Nephron (organoid): ENCODE results near the gene MYD88.
"Not testable (repeated sequence)": the region's sequence is repeated elsewhere in the genome, so short reads cannot be mapped to it uniquely, and the experiment has no call there.

Source experiments
- H3K27ac Mint-ChIP-seq, 3 experiments: 2 replicates each; pipeline ENCODE4 v1.8.0; 2020; ENCODE audit warnings: mixed read lengths in 3 of 3, mild to moderate bottlenecking in 2 of 3, moderate library complexity in 1 of 3
- H3K27me3 Mint-ChIP-seq: 2 replicates; pipeline ENCODE4 v1.8.0; 2021; ENCODE audit warnings: low read depth, mild to moderate bottlenecking, moderate library complexity, mixed read lengths
- H3K36me3 Mint-ChIP-seq: 2 replicates; pipeline ENCODE4 v1.8.0; 2020; ENCODE audit warnings: low read depth, mixed read lengths
- H3K4me1 Mint-ChIP-seq: 2 replicates; pipeline ENCODE4 v1.8.0; 2020; ENCODE audit warnings: mixed read lengths
- H3K4me3 Mint-ChIP-seq, 3 experiments: 2 replicates each; pipeline ENCODE4 v1.8.0; 2020; ENCODE audit warnings: mild to moderate bottlenecking in 3 of 3, mixed read lengths in 3 of 3, moderate library complexity in 2 of 3
- H3K9me3 Mint-ChIP-seq: 2 replicates; pipeline ENCODE4 v1.8.0; 2020; ENCODE audit warnings: mixed read lengths
- TF ChIP-seq, protein P1 (sequence below), 3 experiments: fragments of 200-600 bp; sonication (generic); IDR thresholded peaks; one replicate each; pipeline ENCODE4 v1.5.0; 2021; ENCODE audit warnings: antibody characterized with exemption in 3 of 3; ENCODE audit not compliant: unreplicated experiment in 3 of 3

The MYD88 gene

GRCh38 chr3:38133209-38133556 is 5.3 kb upstream of the MYD88 start:
- TF ChIP-seq, protein P1, sequence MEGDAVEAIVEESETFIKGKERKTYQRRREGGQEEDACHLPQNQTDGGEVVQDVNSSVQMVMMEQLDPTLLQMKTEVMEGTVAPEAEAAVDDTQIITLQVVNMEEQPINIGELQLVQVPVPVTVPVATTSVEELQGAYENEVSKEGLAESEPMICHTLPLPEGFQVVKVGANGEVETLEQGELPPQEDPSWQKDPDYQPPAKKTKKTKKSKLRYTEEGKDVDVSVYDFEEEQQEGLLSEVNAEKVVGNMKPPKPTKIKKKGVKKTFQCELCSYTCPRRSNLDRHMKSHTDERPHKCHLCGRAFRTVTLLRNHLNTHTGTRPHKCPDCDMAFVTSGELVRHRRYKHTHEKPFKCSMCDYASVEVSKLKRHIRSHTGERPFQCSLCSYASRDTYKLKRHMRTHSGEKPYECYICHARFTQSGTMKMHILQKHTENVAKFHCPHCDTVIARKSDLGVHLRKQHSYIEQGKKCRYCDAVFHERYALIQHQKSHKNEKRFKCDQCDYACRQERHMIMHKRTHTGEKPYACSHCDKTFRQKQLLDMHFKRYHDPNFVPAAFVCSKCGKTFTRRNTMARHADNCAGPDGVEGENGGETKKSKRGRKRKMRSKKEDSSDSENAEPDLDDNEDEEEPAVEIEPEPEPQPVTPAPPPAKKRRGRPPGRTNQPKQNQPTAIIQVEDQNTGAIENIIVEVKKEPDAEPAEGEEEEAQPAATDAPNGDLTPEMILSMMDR (IDR thresholded peaks at IDR 0.05; ENCODE audit: unreplicated experiment in 3 of 3), result no peak
- peaks cover 44% of the 10 kb centered on the region for H3K36me3 Mint-ChIP-seq
- H3K4me3 Mint-ChIP-seq, result peak overlapping the region; percentile 3 to 51 (median 40)
- H3K27me3 Mint-ChIP-seq, result no peaks in the 10 kb centered on the region
- peaks cover 29% of the 10 kb centered on the region for H3K4me1 Mint-ChIP-seq
- H3K27ac Mint-ChIP-seq, result peak overlapping the region; percentile 6 to 72 (median 47)
- H3K9me3 Mint-ChIP-seq, result no peaks in the 10 kb centered on the region

GRCh38 chr3:38133557-38134405 is 4.7 kb upstream of the MYD88 start:
- peak overlapping the region; percentile 6 to 72 (median 47) for H3K27ac Mint-ChIP-seq
- peaks cover 44% of the 10 kb centered on the region for H3K36me3 Mint-ChIP-seq
- TF ChIP-seq, protein P1 (IDR thresholded peaks at IDR 0.05; ENCODE audit: unreplicated experiment in 3 of 3), result no peak
- peaks cover 33% of the 10 kb centered on the region for H3K4me1 Mint-ChIP-seq
- peak overlapping the region; percentile 39 to 90 (median 56) for H3K4me3 Mint-ChIP-seq
- no peaks in the 10 kb centered on the region for H3K9me3 Mint-ChIP-seq
- H3K27me3 Mint-ChIP-seq, result no peaks in the 10 kb centered on the region

- peak overlapping the region; percentile 82 to 93 (median 90) for H3K4me3 Mint-ChIP-seq
- peak overlapping the region; percentile 6 to 90 (median 32) for H3K27ac Mint-ChIP-seq
- peaks cover 36% of the 10 kb centered on the region for H3K36me3 Mint-ChIP-seq
- not testable (repeated sequence) for H3K9me3 Mint-ChIP-seq, H3K27me3 Mint-ChIP-seq
- peaks cover 40% of the 10 kb centered on the region for H3K4me1 Mint-ChIP-seq
Observed at GRCh38 chr3:38134517-38135143, 3.8 kb upstream of the MYD88 start.

GRCh38 chr3:38135621-38136277 is 2.7 kb upstream of the MYD88 start:
- Mint-ChIP-seq H3K4me1 (peaks cover 42% of the 10 kb centered on the region), H3K36me3 (peaks cover 28% of the 10 kb centered on the region), H3K27ac (peak overlapping the region; percentile 56 to 90 (median 56)), H3K4me3 (peak overlapping the region; percentile 82 to 93 (median 90))
- not testable (repeated sequence) for H3K9me3 Mint-ChIP-seq, H3K27me3 Mint-ChIP-seq

GRCh38 chr3:38136393-38136776 is 2.1 kb upstream of the MYD88 start:
- Mint-ChIP-seq H3K36me3 (peaks cover 22% of the 10 kb centered on the region), H3K9me3 (no peaks in the 10 kb centered on the region), H3K4me3 (peak overlapping the region; percentile 82 to 93 (median 90)), H3K27me3 (no peaks in the 10 kb centered on the region), H3K4me1 (peaks cover 42% of the 10 kb centered on the region), H3K27ac (peak overlapping the region; percentile 56 to 90 (median 56))
- TF ChIP-seq, protein P1 (IDR thresholded peaks at IDR 0.05; ENCODE audit: unreplicated experiment in 3 of 3), result no peak

- Mint-ChIP-seq H3K36me3 (peaks cover 20% of the 10 kb centered on the region), H3K9me3 (no peaks in the 10 kb centered on the region), H3K4me1 (peaks cover 42% of the 10 kb centered on the region), H3K27me3 (no peaks in the 10 kb centered on the region), H3K4me3 (peak within 1 kb of the TSS; percentile 82 to 93 (median 90)), H3K27ac (peak within 1 kb of the TSS; percentile 79 to 91 (median 90))
- TF ChIP-seq, protein P1 (IDR thresholded peaks at IDR 0.05; ENCODE audit: unreplicated experiment in 3 of 3), result no peak
Observed at GRCh38 chr3:38136777-38137614, 1.5 kb upstream of the MYD88 start, which contains the start of gene ACAA1. ACAA1 (minus strand) TSS chr3:38137127; CDS start chr3:38137035, 92 bp downstream.
